Liver (tissue), 10 donors: ENCODE measurements around the gene LSM10. TPM values are rescaled to one million over a fixed set of nuclear protein-coding genes. Genes with fewer than 3 reads are reported as not detected.

ENCODE experiments used
- DNase-seq: peaks from one replicate; pipeline ENCODE4 v3.0.0-alpha.2; 2017; ENCODE audit warnings: low spot score
- H3K27ac ChIP-seq, 2 donors: one replicate each; pipeline ENCODE4 v1.7.0; 2013; ENCODE audit warnings: inconsistent platforms in 2 of 2, low read length in 2 of 2, control low read depth in 1 of 2, low read depth in 1 of 2, mild to moderate bottlenecking in 1 of 2
- H3K27me3 ChIP-seq, 4 donors: one replicate each; pipeline versions ENCODE4 v1.6.1 to v1.7.0; 2013; ENCODE audit warnings: low read length in 3 of 4, inconsistent platforms in 1 of 4, mild to moderate bottlenecking in 1 of 4, moderate library complexity in 1 of 4; ENCODE audit not compliant: control insufficient read depth in 4 of 4, insufficient read depth in 4 of 4
- H3K36me3 ChIP-seq, 4 donors: one replicate each; pipeline versions ENCODE4 v1.6.1 to v1.7.0; 2013; ENCODE audit warnings: low read length in 3 of 4, mild to moderate bottlenecking in 3 of 4, low read depth in 1 of 4, moderate library complexity in 1 of 4; ENCODE audit not compliant: control insufficient read depth in 4 of 4, insufficient read depth in 3 of 4
- H3K4me1 ChIP-seq, 4 donors: one replicate each; pipeline versions ENCODE4 v1.6.1 to v1.7.0; 2013; ENCODE audit warnings: low read length in 3 of 4, mild to moderate bottlenecking in 3 of 4, moderate library complexity in 1 of 4; ENCODE audit not compliant: control insufficient read depth in 4 of 4, insufficient read depth in 4 of 4
- H3K4me3 ChIP-seq, 3 donors: one replicate each; pipeline versions ENCODE4 v1.6.1 to v1.7.0; 2013; ENCODE audit warnings: low read length in 3 of 3, control low read depth in 1 of 3, low read depth in 1 of 3, mild to moderate bottlenecking in 1 of 3
- H3K9ac ChIP-seq, 2 donors: one replicate each; pipeline ENCODE4 v1.7.0; 2013; ENCODE audit warnings: low read length in 2 of 2, mild to moderate bottlenecking in 2 of 2, moderate library complexity in 2 of 2, control low read depth in 1 of 2, low read depth in 1 of 2
- H3K9me3 ChIP-seq, 4 donors: one replicate each; pipeline versions ENCODE4 v1.6.1 to v1.7.0; 2013; ENCODE audit warnings: low read length in 3 of 4; ENCODE audit not compliant: control insufficient read depth in 4 of 4
- CTCF ChIP-seq: fragments of 150-350 bp; IDR thresholded peaks from 2 replicates; pipeline ENCODE4 v1.5.1; 2017; ENCODE audit warnings: improper control_type of control experiment, low read depth, low read length; ENCODE audit not compliant: missing input control
- HNF4A ChIP-seq, 2 donors: conservative IDR thresholded peaks; 2 replicates each; pipeline ENCODE4 v1.6.1; 2016; ENCODE audit warnings: antibody characterized with exemption in 2 of 2, mild to moderate bottlenecking in 2 of 2
- NR2F2 ChIP-seq: IDR thresholded peaks from 2 replicates; pipeline ENCODE4 v1.6.1; 2016; ENCODE audit warnings: antibody characterized with exemption
- RXRA ChIP-seq, 2 donors: IDR thresholded peaks; 2 replicates each; pipeline ENCODE4 v1.6.1; 2017 to 2018; ENCODE audit warnings: antibody characterized with exemption in 2 of 2, mild to moderate bottlenecking in 1 of 2
- WGBS: extraction: QIAGEN DNeasy Blood & Tissue Kit; methylation state at CpG from one replicate; pipeline ENCODE4 v1.1.7; 2013; 5-methylcytosine and 5-hydroxymethylcytosine counted together
- polyA plus RNA-seq, 2 donors: library from polyadenylated mRNA; stranded (reverse) in 1 of 2; unstranded in 1 of 2; fragments of 200-250 nt in 1 of 2; fragments of >200 nt in 1 of 2; fragmentation: Nextera tagmentation in 1 of 2; extraction: Ambion mirVana in 1 of 2; gene quantifications; one replicate each; pipeline versions ENCODE4 v1.2.1 to v1.2.3, GENCODE V29; 2013 to 2015
- small RNA-seq: library from RNA; depleted of rRNA; stranded (forward); fragments of <200 nt; gene quantifications from one replicate; pipeline ENCODE3, GENCODE V24; 2014
- total RNA-seq, 2 donors: library from RNA; depleted of rRNA; stranded (reverse); fragments of >200 nt; gene quantifications; one replicate each; pipeline ENCODE4 v1.2.3, GENCODE V29; 2014
- donor health status: healthy.
- donor health status: healthy.
- donor health status: healthy.
- donor health status: healthy.
- donor health status: healthy.

LSM10 gene
- total and polyA plus RNA-seq, 4 donors, result 6.2 to 45.2 (median 24.1) TPM

GRCh38 chr1:36343651-36344394, 53.9 kb downstream of the LSM10 start:
- TF ChIP-seq NR2F2 (no peak), CTCF (no peak), RXRA (IDR thresholded peaks at IDR 0.05) (no peak), HNF4A (conservative IDR thresholded peaks at IDR 0.05) (no peak)
- Histone ChIP-seq H3K9ac (no peak overlapping the region), H3K27me3 (no peaks in the 10 kb centered on the region), H3K4me1 (no peaks in the 10 kb centered on the region), H3K27ac (no peak overlapping the region), H3K9me3 (no peaks in the 10 kb centered on the region), H3K36me3 (peaks cover 11 to 76% (median 33%) of the 10 kb centered on the region in 4 donors), H3K4me3 (no peak overlapping the region)
- WGBS, result 90% methylated on average over 24 of the region's 24 CpGs
- DNase-seq, result no peak

Small RNA genes lying within 50 kb of the gene (small RNA-seq; reads per million reads assigned to genes)
- gene RNU4-27P (not detected), gene SNORA63C (0.22 reads per million, percentile 7 among the genes with 10 or more reads in this experiment)

Other genes with a start within 250 kb of the LSM10 start
- 10 to 100 TPM; 30.4 to 56.1 TPM for gene TRAPPC3, start 248.4 kb downstream of the LSM10 start, total RNA-seq
- gene TRAPPC3, start 248.4 kb downstream of the LSM10 start, polyA plus RNA-seq, result 10 to 100 TPM; 24.2 to 30.4 TPM
- 10 to 100 TPM; 14.8 to 15.1 TPM for gene MAP7D1, start 241.7 kb downstream of the LSM10 start, total RNA-seq
- gene MAP7D1, start 241.7 kb downstream of the LSM10 start, polyA plus RNA-seq, result 10 to 100 TPM in 1 of 2 donors, 1 to 10 TPM in 1; 5.6 to 10.9 TPM
- gene THRAP3, start 173.5 kb downstream of the LSM10 start, total RNA-seq, result 10 to 100 TPM; 48.9 to 55.1 TPM
- gene THRAP3, start 173.5 kb downstream of the LSM10 start, polyA plus RNA-seq, result 10 to 100 TPM; 21.3 to 42.8 TPM
- gene SH3D21, start 91.5 kb downstream of the LSM10 start, total RNA-seq, result 1 to 10 TPM in 1 of 2 donors, under 1 TPM in 1; 0.47 to 1.0 TPM
- under 1 TPM; 0.29 to 0.36 TPM for gene SH3D21, start 91.5 kb downstream of the LSM10 start, polyA plus RNA-seq
- 10 to 100 TPM in 1 of 2 donors, 1 to 10 TPM in 1; 5.6 to 22.7 TPM for gene EVA1B, start 74.3 kb downstream of the LSM10 start, total RNA-seq
- gene EVA1B, start 74.3 kb downstream of the LSM10 start, polyA plus RNA-seq, result 10 to 100 TPM in 1 of 2 donors, 1 to 10 TPM in 1; 3.3 to 11.2 TPM
- gene STK40, start 12.0 kb downstream of the LSM10 start, total RNA-seq, result 10 to 100 TPM; 21.6 to 22.3 TPM
- gene STK40, start 12.0 kb downstream of the LSM10 start, polyA plus RNA-seq, result 10 to 100 TPM; 13.0 to 26.8 TPM
- 1 to 10 TPM; 1.5 to 1.7 TPM for gene OSCP1, start 52.5 kb upstream of the LSM10 start, total RNA-seq
- gene OSCP1, start 52.5 kb upstream of the LSM10 start, polyA plus RNA-seq, result 1 to 10 TPM; 1.1 to 1.5 TPM
- gene MRPS15, start 66.5 kb upstream of the LSM10 start, total RNA-seq, result 10 to 100 TPM; 41.8 to 44.3 TPM
- gene MRPS15, start 66.5 kb upstream of the LSM10 start, polyA plus RNA-seq, result 10 to 100 TPM; 75.4 to 95.0 TPM
- 10 to 100 TPM; 23.7 to 81.3 TPM for gene CSF3R, start 85.0 kb upstream of the LSM10 start, total RNA-seq
- gene CSF3R, start 85.0 kb upstream of the LSM10 start, polyA plus RNA-seq, result 1 to 10 TPM; 6.7 to 8.2 TPM